Activated T-cell treated with anti-CD3 and anti-CD28 coated beads, Interleukin-2, amount 50 U/mL, for 1 hour (primary cell): ENCODE data around the gene DLX6.
"Not testable (repeated sequence)": the region's sequence is repeated elsewhere in the genome, so short reads cannot be mapped to it uniquely, and the experiment has no call there.

Source experiments
- DNase-seq: peaks from one replicate; pipeline ENCODE4 v3.0.0-alpha.2; 2020

The DLX6 gene

GRCh38 chr7:97024209-97025129, 19.1 kb downstream of the DLX6 start, which contains the start of gene DLX5:
Gene DLX5 (minus strand): TSS chr7:97024831. CDS start chr7:97024623, 208 bp downstream.
- DNase-seq: no peak

- no peak for DNase-seq
Measured at GRCh38 chr7:97025130-97025499, 19.8 kb downstream of the DLX6 start.

GRCh38 chr7:97025983-97026714, 20.8 kb downstream of the DLX6 start:
- DNase-seq: no peak

- no peak for DNase-seq
Measured at GRCh38 chr7:97026715-97027426, 21.5 kb downstream of the DLX6 start.

GRCh38 chr7:97027427-97028234, 22.3 kb downstream of the DLX6 start:
- peak; percentile 70 for DNase-seq

GRCh38 chr7:97034213-97034852, 29.0 kb downstream of the DLX6 start:
- not testable (repeated sequence) for DNase-seq

- no peak for DNase-seq
Measured at GRCh38 chr7:97039374-97040065, 34.2 kb downstream of the DLX6 start.

- no peak for DNase-seq
Measured at GRCh38 chr7:97043281-97043680, 37.9 kb downstream of the DLX6 start.
